T-cell (primary cell): ENCODE measurements around the gene ZACN. TPM values are rescaled to one million over a fixed set of nuclear protein-coding genes. Genes with fewer than 3 reads are reported as not detected.
"Not testable (repeated sequence)": the region's sequence is repeated elsewhere in the genome, so short reads cannot be mapped to it uniquely, and the experiment has no call there.

Experiments
- ATAC-seq, 4 experiments: fragments of 200-7000 bp in 3 of 4; fragments of 150-1000 bp in 1 of 4; cut with Tn5 transposase; replicated peaks in 1 of 4; 1 replicate in 3 of 4; 2 replicates in 1 of 4; pipeline ENCODE4 v1.10.0; 2021; ENCODE audit warnings: moderate library complexity in 3 of 4, mild to moderate bottlenecking in 2 of 4, moderate number of reproducible peaks in 1 of 4
- CTCF ChIA-PET, 2 donors: fragments of 300-600 bp; sonication (Branson Sonifier 250); formaldehyde crosslinking; loops; one replicate each; lab custom pipeline; 2022; ENCODE audit warnings: antibody characterized with exemption in 2 of 2; lab: Charles Lee
- POLR2A ChIA-PET, 2 donors: fragments of 300-600 bp; sonication (Branson Sonifier 250); formaldehyde crosslinking; loops; one replicate each; lab custom pipeline; 2022; ENCODE audit warnings: antibody characterized with exemption in 2 of 2; lab: Charles Lee
- DNase-seq, 35 experiments: peaks; one replicate each; pipeline versions ENCODE4 v3.0.0 to v3.0.0-alpha.2; 2013 to 2023
- H3K27ac ChIP-seq: one replicate; pipeline ENCODE4 v1.5.1; 2013; ENCODE audit warnings: low read length
- H3K27me3 ChIP-seq, 2 experiments: replicated peaks in 1 of 2; 1 replicate in 1 of 2; 2 replicates in 1 of 2; pipeline versions ENCODE4 v1.6.1 to v1.7.0; 2013; ENCODE audit warnings: low read length in 1 of 2, mixed read lengths in 1 of 2; ENCODE audit not compliant: control insufficient read depth in 2 of 2, insufficient read depth in 2 of 2; ENCODE audit errors: extremely low read depth in 1 of 2
- H3K36me3 ChIP-seq, 2 donors: 1 replicate in 1 of 2; 2 replicates in 1 of 2; pipeline versions ENCODE4 v1.6.1 to v1.7.0; 2013; ENCODE audit warnings: low read length in 1 of 2; ENCODE audit not compliant: control insufficient read depth in 2 of 2, insufficient read depth in 1 of 2; ENCODE audit errors: extremely low read depth in 1 of 2
- H3K4me1 ChIP-seq, 2 experiments: 1 replicate in 1 of 2; 2 replicates in 1 of 2; pipeline versions ENCODE4 v1.6.1 to v1.7.0; 2013; ENCODE audit warnings: low read length in 2 of 2, mixed read lengths in 1 of 2; ENCODE audit not compliant: insufficient read depth in 2 of 2, control insufficient read depth in 1 of 2; ENCODE audit errors: extremely low read depth in 1 of 2
- H3K4me3 ChIP-seq, 2 donors: 1 replicate in 1 of 2; 2 replicates in 1 of 2; pipeline versions ENCODE4 v1.5.1 to v1.7.0; 2013; ENCODE audit warnings: mild to moderate bottlenecking in 2 of 2, low read length in 1 of 2, moderate library complexity in 1 of 2; ENCODE audit not compliant: control insufficient read depth in 1 of 2; ENCODE audit errors: extremely low read depth in 1 of 2
- H3K9me3 ChIP-seq: 2 replicates; pipeline ENCODE4 v1.7.0; 2013
- H3K27ac Mint-ChIP-seq, 2 donors: one replicate each; pipeline ENCODE4 v1.8.0; 2020 to 2021; ENCODE audit warnings: mild to moderate bottlenecking in 2 of 2, mixed read lengths in 2 of 2
- H3K27me3 Mint-ChIP-seq, 2 donors: one replicate each; pipeline ENCODE4 v1.8.0; 2021 to 2022; ENCODE audit warnings: mixed read lengths in 2 of 2
- H3K36me3 Mint-ChIP-seq: one replicate; pipeline ENCODE4 v1.8.0; 2021; ENCODE audit warnings: mixed read lengths
- H3K4me1 Mint-ChIP-seq, 3 donors: one replicate each; pipeline ENCODE4 v1.8.0; 2020 to 2022; ENCODE audit warnings: mixed read lengths in 3 of 3, mild to moderate bottlenecking in 1 of 3
- H3K4me3 Mint-ChIP-seq, 3 donors: one replicate each; pipeline ENCODE4 v1.8.0; 2020 to 2022; ENCODE audit warnings: mild to moderate bottlenecking in 3 of 3, mixed read lengths in 3 of 3, moderate library complexity in 3 of 3
- H3K9me3 Mint-ChIP-seq, 3 donors: one replicate each; pipeline ENCODE4 v1.8.0; 2020 to 2022; ENCODE audit warnings: mixed read lengths in 3 of 3
- WGBS: methylation state at CpG from one replicate; pipeline ENCODE4 v1.1.5; 2013; ENCODE audit warnings: missing lambda C conversion rate; ENCODE audit not compliant: insufficient coverage; 5-methylcytosine and 5-hydroxymethylcytosine counted together
- total RNA-seq, 35 experiments: library from RNA in 6 of 35; stranded (reverse) in 6 of 35; fragments of 120-200 nt in 1 of 35; gene quantifications; one replicate each; pipeline versions ENCODE4 v1.2.1 to v1.2.4 and lab custom pipeline; 2013 to 2026

Gene ZACN
- total RNA-seq, 5 donors from 2014 or later (not counting 1 experiment from before 2014, with no cell fraction given): 0.20 to 1.6 (median 0.31) TPM; not detected in 1

DNA sequence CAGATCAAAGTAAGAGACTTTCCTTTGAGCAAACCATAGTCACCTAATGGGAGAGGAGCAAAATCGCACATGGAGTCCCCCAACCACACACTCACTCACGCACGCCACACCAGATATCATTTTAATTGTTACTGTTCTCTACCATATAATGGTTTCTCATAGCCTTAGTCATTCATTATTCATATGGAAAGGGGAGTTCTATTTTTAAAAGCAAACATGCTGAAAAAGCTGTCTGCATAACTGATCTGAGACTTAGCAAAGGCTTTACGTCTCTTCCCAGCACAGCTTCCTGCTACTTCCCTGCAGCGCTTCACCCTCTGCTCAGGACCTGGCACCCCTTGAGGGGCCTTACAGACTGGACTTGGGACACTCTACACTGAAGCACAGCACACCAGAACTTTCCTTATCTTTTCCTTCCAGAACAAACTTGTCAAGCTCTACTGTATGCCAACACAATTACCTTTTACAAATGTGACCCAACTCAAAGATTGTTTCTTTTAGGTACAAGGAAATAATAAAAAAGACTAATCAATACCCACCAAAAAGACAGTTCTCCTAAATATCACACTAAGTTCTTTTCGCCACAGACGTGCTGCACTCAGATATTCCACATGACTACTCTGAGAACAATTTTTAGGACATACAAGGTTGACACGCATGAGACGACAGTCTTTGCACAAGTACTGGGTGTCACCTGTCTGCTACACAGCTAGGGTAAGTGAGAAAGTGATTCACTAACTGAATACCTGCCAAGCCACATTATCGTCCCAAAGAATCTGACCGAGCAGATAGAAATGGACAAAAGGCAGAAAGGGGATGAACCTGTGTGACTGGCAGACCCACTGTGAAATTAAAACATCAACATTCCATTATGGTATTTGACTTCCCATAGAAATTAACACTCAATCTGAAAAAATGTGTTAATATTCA, 28.2 kb upstream of the ZACN start:
- Histone ChIP-seq H3K27me3 (no peaks in the 10 kb centered on the region), H3K27ac (no peak overlapping the region), H3K9me3 (no peaks in the 10 kb centered on the region), H3K36me3 (peaks cover 19 to 85% of the 10 kb centered on the region in 2 donors), H3K4me3 (no peak overlapping the region), H3K4me1 (peaks cover 0 to 2% of the 10 kb centered on the region in 2 experiments)
- 96% methylated on average over 3 of the region's 11 CpGs for WGBS
- ChIA-PET CTCF (no interaction called here), POLR2A (no interaction called here)
- Mint-ChIP-seq H3K4me3 (no peak overlapping the region), H3K27me3 (no peaks in the 10 kb centered on the region), H3K36me3 (peaks cover 49% of the 10 kb centered on the region), H3K4me1 (peaks cover 11 to 25% (median 23%) of the 10 kb centered on the region in 3 donors), H3K27ac (no peak overlapping the region), H3K9me3 (no peaks in the 10 kb centered on the region)
- no peak for DNase-seq
- ATAC-seq: no peak

DNA sequence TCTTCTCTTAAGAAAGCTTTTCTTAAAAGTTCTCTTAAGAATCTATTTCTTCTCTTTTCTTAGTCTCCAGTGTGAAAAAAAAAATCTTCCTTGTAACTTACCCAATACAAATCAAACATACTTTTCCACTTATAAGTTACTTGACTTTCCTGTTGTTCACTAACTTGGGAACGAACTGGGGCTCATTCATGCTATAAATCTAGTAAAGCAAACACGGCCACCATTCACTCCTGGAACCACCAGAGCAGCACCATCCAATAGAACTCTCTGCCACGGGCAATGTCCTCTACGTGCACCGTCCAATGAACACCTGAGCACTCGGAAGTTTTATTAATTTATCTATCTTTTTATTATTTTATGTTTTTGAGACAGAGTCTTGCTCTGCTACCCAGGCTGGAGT, 27.4 kb upstream of the ZACN start:
- peaks cover 51% of the 10 kb centered on the region for H3K36me3 Mint-ChIP-seq
- CTCF ChIA-PET: no interaction called here

DNA sequence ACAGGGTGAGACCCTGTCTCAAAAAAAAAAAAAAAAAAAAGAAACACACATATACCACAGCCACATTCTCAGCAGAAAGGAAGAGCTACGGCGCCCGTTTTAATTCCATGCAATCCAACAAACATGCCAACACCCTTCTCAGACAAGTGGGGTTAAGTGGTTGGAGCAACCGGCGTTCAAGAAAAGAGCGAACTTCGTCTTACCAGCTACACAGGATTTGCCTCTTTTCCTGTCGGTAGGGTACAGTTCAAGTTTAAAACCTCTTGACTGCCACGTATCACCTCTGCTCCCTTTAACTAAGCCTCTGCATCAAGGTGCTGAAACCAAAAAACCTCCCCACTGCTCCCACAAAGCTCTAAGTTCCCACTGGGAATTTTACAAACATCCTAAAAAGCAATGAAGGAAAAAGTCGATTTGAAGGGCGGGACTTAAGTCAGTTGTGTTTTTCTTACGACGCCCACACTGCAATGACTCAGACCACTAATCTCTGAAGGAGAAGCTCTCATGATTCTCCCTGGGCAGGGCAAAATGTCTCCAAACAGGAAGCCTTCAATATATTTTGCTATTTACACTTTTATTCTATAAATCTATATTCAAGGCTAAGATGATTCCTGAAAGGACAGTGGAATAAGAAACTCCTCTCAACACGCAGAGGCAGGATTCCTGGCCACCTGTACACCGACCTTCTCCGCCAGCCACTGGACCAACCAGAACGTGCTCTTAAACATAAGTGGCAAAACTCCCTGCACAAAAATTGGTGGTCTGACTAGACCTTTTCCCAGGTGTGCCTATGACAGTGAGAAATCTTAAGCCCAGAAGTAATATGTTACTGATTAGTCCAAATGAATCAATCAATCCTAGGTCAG, 25.5 kb upstream of the ZACN start:
- no peak for ATAC-seq
- H3K36me3 ChIP-seq: peaks cover 28 to 88% of the 10 kb centered on the region in 2 donors
- peaks cover 53% of the 10 kb centered on the region for H3K36me3 Mint-ChIP-seq
- no peaks in the 10 kb centered on the region for H3K9me3 Mint-ChIP-seq
- ChIA-PET CTCF (interaction anchor here (0.6 to 0.8 kb wide), 5 partner anchors 52 to 264 kb away, joined by 3 to 6 read pairs (median 5); no protein-coding TSS in a partner anchor), POLR2A (interaction anchor here (0.6 to 0.7 kb wide), 2 partner anchors 275 to 856 kb away, joined by 3 to 5 read pairs; no protein-coding TSS in a partner anchor)
- no peak overlapping the region for H3K27ac ChIP-seq
- H3K4me3 Mint-ChIP-seq: no peak overlapping the region
- DNase-seq: no peak
- H3K27me3 Mint-ChIP-seq: no peaks in the 10 kb centered on the region
- H3K4me1 Mint-ChIP-seq: peaks cover 6 to 22% (median 18%) of the 10 kb centered on the region in 3 donors
- no peaks in the 10 kb centered on the region for H3K27me3 ChIP-seq
- no peak overlapping the region for H3K4me3 ChIP-seq
- 99% methylated on average over 8 of the region's 17 CpGs for WGBS
- H3K27ac Mint-ChIP-seq: no peak overlapping the region
- no peaks in the 10 kb centered on the region for H3K9me3 ChIP-seq
- H3K4me1 ChIP-seq: peaks cover 0 to 2% of the 10 kb centered on the region in 2 experiments

More for the DNA sequence above, 27.4 kb upstream of the ZACN start:
- Histone ChIP-seq H3K27me3 (no peaks in the 10 kb centered on the region), H3K4me1 (peaks cover 0 to 2% of the 10 kb centered on the region in 2 experiments), H3K27ac (no peak overlapping the region), H3K36me3 (peaks cover 23 to 85% of the 10 kb centered on the region in 2 donors), H3K4me3 (no peak overlapping the region), H3K9me3 (no peaks in the 10 kb centered on the region)
- ATAC-seq (no peak), DNase-seq (no peak)
- WGBS: 100% methylated on average over 2 of the region's 6 CpGs
- Mint-ChIP-seq H3K9me3 (no peaks in the 10 kb centered on the region), H3K4me1 (peaks cover 11 to 25% (median 23%) of the 10 kb centered on the region in 3 donors), H3K4me3 (no peak overlapping the region), H3K27ac (no peak overlapping the region), H3K27me3 (no peaks in the 10 kb centered on the region)
- POLR2A ChIA-PET: no interaction called here

DNA sequence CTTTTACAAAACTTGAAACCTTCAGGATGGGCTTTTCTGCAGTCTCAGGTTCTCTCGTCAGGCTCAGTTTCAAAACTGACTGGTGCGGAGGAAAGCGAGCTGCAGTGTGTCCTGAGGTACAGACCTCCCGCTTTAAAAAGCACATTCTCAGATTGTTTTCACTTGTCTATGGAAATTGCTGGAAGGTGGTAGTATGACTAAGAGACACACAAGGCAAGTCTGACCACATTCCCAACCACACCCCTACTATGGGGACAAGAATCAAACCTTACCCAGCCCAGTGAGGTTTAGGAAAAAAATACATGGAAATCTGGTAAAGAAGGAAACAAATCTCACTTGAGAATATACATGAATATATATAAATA, 24.9 kb upstream of the ZACN start:
- Histone ChIP-seq H3K4me3 (no peak overlapping the region), H3K4me1 (no peaks in the 10 kb centered on the region), H3K27ac (no peak overlapping the region), H3K9me3 (no peaks in the 10 kb centered on the region), H3K27me3 (no peaks in the 10 kb centered on the region), H3K36me3 (peaks cover 31 to 88% of the 10 kb centered on the region in 2 donors)
- ChIA-PET CTCF (interaction anchor here (0.6 to 0.8 kb wide), 2 partner anchors 52 to 73 kb away, joined by 3 to 6 read pairs; no protein-coding TSS in a partner anchor), POLR2A (interaction anchor here in 1 of 2 donors (0.6 kb wide), 1 partner anchor 857 kb away, joined by 3 read pairs; no protein-coding TSS in a partner anchor)
- H3K36me3 Mint-ChIP-seq: peaks cover 55% of the 10 kb centered on the region
- ATAC-seq (no peak), DNase-seq (no peak)
- no peaks in the 10 kb centered on the region for H3K9me3 Mint-ChIP-seq
- H3K27me3 Mint-ChIP-seq: no peaks in the 10 kb centered on the region
- peaks cover 4 to 16% (median 12%) of the 10 kb centered on the region in 3 donors for H3K4me1 Mint-ChIP-seq
- WGBS: no CpG with 5 or more reads among the region's 4 CpGs
- no peak overlapping the region for H3K4me3 Mint-ChIP-seq
- no peak overlapping the region for H3K27ac Mint-ChIP-seq

DNA sequence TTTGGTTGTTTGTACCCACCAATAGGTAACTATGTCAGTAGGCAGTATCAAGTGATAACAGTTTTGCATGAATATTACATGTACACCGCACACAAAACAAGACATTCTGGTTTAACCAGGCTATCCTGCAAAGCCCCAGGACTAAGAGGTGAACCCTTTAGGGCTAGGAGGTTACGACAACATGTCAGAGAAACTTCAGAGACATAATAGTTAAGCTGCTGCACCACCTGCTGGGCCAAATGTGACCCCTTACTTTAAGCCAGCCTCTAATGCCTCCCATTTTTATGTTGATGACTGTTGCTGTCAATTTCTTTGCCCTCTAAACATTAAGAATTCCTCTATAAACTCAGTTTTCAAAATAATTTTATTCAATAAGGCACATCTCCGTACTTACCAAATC, 22.1 kb upstream of the ZACN start:
- CTCF ChIA-PET: no interaction called here
- Mint-ChIP-seq H3K9me3 (no peaks in the 10 kb centered on the region), H3K27ac (no peak overlapping the region), H3K4me1 (no peaks in the 10 kb centered on the region), H3K36me3 (peaks cover 51% of the 10 kb centered on the region), H3K27me3 (no peaks in the 10 kb centered on the region), H3K4me3 (no peak overlapping the region)
- Histone ChIP-seq H3K27me3 (no peaks in the 10 kb centered on the region), H3K36me3 (peaks cover 32 to 83% of the 10 kb centered on the region in 2 donors), H3K4me1 (no peaks in the 10 kb centered on the region), H3K27ac (no peak overlapping the region), H3K9me3 (no peaks in the 10 kb centered on the region), H3K4me3 (no peak overlapping the region)
- DNase-seq: peak in 1 of 35 experiments; percentile 29
- POLR2A ChIA-PET: no interaction called here
- WGBS: no CpG with 5 or more reads among the region's 3 CpGs
- ATAC-seq: no peak

DNA sequence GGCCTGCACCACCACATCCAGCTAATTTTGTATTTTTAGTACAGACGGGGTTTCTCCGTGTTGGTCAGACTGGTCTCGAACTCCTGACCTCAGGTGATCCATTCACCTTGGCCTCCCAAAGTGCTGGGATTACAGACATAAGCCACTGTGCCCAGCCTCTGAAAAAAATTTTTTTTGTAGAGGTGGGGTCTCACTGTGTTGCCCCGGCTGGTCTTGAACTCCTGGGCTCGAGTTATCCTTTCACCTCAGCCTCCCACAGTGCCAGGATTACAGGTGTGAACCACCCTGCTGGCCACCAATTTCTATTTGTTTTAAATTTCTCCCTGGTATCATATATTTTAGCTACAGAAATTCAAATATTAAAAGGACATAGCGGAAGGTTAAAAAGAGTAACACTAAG, 20.7 kb upstream of the ZACN start:
- H3K4me3 ChIP-seq, H3K4me1 ChIP-seq, H3K27ac ChIP-seq, H3K9me3 ChIP-seq, H3K27me3 ChIP-seq, H3K4me1 Mint-ChIP-seq, H3K4me3 Mint-ChIP-seq, H3K27ac Mint-ChIP-seq, H3K9me3 Mint-ChIP-seq, H3K27me3 Mint-ChIP-seq, CTCF ChIA-PET, DNase-seq, ATAC-seq: not testable (repeated sequence)
- H3K36me3 ChIP-seq: peaks cover 28 to 79% of the 10 kb centered on the region in 2 donors
- H3K36me3 Mint-ChIP-seq: peaks cover 56% of the 10 kb centered on the region
- WGBS: no CpG with 5 or more reads among the region's 6 CpGs
- POLR2A ChIA-PET: interaction anchor here in 1 of 2 donors (0.6 kb wide), 2 partner anchors 38 to 157 kb away, joined by 3 to 4 read pairs; no protein-coding TSS in a partner anchor
